T-helper 9 cell (primary cell): ENCODE measurements around the gene LARP4.
"Not testable (repeated sequence)": the region's sequence is repeated elsewhere in the genome, so short reads cannot be mapped to it uniquely, and the experiment has no call there.

ENCODE experiments used
- DNase-seq: peaks from one replicate; pipeline ENCODE4 v3.0.0-alpha.2; 2020
- total RNA-seq, 2 donors: gene quantifications; one replicate each; lab custom pipeline; 2026; lab: John Stamatoyannopoulos, UW

The LARP4 gene
- 24.4 to 79.9 reads per million in 2 donors for total RNA-seq

DNA sequence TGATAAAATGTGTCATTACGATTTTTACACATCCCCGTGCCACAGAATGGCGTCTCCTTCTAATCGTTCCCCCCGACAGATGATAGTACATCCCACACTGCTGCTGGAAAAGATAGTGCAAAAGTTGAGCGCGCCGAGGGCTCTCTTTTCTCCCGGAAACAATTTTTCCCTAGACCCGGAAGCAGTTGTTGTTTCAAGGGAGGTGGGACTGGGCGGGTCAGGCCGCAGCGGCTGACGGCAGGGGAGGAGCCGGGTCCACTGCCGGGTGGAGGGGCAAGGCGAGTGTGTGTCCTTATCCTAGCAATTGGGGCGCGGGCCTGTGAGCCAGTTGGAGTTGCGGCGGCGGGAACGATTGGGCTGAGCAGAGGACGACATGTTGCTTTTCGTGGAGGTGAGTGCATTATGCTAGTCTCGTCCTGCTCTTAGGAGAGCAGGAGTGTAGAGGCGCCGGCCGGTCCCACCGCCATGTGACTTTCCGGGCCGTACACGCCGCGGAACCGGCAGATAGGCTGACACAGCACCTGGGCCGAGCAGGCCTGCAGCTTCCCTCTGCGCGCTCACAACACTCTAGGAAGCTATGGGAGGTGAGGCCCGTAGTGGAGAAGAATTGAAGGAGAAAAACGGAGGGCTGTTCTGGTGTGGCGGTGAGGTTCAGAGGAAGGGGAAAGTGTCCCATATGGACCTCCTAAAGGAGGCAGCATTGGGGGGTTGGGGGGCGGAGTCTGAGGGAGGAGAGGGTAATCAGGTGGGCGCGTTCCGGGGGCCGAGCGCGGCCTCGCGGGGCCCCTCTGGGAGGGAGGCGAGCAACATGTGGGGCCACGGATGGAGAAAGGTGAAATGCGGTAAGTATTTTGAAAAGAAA lies at the start of gene LARP4:
Gene LARP4, plus strand, starts transcription at position 248 of the 862 bp plus-strand sequence. Its CDS starts 126 bp downstream, at position 374.
- peak; percentile 79 for DNase-seq

DNA sequence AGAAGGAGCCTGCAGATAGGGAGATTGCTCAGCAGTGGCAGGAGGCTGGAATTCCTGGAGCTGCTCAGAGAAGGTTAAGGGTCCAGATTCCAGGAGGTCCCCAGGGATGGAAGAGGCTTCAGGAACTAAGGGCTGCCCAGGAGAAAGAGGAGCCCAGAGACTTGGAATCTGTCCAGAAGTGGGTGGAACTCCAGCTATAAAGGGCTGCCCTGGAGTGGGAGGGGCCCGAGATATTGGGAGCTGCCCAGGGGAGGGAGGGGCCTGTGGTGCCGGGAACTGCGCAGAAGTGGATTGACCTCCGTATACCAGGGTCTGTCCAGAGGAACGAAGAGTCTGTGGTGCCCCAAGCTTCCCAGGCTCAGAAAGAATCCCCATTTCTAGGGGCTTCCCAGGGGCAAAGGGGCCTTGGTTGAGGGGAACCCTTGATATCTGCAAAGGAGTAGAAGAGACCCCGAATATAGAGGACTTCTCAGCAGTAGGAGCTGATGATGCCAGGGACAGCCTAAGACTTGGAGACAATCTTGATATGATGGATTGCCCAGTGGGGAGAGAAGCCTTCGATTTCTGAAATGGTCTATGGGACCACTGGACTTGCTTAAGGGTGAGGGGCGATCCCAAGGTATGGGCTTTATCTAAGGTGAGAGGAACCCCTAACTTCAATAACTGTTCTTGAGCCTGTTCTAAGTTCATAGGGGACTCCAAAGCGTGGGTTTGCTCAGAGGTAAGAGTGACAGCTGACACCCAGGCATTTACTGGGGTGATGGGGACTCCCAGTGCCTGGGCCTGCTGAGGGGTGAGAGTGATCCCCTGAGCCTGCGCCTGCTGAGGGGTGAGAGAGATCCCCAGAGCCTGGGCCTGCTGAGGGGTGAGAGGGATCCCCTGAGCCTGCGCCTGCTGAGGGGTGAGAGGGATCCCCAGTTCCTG lies 49.3 kb upstream of the LARP4 start:
- no peak for DNase-seq

DNA sequence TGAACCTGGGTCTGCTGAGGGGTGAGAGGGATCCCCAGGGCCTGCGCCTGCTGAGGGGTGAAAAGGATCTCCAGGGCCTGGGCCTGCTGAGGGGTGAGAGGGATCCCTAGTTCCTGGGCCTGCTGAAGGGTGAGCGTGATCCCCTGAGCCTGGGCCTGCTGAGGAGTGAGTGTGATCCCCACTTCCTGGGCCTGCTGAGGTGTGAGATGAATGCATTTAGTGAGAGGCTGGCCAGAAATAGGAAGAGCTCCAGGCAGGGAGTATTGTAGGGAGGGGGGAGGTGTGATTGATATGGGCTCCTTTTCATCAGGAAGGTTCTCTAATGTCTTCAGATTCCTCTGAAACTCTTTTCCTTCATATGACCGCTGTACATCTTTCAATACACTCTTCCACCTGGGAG lies 47.3 kb upstream of the LARP4 start:
- no peak for DNase-seq

DNA sequence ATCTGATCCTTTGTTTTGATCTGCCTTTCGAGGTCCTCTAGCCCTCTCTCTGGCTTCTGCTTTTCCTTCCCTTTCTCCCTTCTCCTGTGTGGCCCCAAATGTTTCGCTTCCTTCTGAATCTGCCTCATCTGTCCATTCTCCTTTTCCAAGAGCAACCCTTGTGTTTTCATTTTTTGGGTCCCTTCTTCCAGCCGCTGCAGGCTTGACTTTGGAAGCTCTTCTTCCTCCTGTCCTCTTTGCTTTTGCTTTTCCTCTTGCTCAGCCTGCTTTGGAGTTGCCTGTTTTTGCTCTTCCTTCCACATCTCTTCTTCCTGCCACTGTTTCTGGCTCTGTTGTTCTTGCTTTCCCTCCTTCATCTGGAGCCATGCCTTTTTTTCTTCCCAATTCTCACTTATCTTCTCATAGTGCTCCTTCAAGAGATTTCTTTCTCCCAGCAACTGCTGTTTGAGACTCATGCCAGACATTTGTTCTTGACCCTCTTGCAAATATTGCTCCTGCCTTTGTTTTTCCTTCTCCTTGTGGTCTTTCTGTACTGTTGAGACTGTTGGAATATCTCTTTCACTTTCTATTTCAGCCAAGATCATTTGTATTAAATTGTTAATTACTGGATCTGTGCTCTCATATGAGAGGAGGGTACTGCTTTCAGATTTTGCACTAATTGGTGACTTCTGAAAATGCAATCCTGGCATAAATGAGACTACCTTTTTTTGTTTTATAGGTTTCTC lies 46.7 kb upstream of the LARP4 start:
- DNase-seq = no peak

DNA sequence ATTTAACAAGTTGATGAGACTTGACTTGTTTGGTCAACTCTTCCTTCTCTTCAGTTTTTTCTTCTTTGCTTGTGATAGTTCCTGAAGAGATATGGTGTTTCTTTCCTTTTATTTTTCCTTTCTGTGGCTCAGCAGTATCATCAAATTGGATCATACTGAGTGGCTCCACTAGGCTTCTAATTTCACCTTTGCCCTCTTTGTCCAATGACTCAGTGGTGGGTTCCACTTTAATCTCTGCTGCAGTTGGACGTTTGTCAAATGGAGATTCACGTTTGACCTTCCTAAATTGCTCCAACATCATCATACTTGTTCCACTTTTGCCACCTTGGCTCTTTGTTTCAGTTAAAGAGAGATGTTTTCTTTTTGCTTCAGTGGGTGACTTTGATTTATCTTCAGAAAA lies 45.8 kb upstream of the LARP4 start:
- DNase-seq = no peak

DNA sequence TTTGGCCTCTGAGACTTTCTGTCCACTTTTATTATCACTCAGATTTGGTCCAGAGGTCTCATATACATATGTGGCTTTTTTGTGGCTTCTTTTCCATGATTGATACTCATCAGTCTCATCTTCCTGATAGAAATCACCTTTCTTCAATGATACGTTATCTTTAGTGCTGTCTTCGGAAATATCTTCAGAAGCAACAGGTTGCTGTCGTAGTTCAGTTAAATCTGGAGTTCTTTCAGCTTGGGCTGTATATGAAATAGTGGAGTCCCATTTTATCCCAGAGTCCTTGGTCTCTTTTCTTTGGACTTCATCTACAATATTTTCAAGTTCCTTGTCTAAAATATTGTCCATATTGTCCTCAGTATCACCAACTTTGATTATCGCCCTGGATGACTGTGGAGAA lies 45.3 kb upstream of the LARP4 start:
- no peak for DNase-seq

DNA sequence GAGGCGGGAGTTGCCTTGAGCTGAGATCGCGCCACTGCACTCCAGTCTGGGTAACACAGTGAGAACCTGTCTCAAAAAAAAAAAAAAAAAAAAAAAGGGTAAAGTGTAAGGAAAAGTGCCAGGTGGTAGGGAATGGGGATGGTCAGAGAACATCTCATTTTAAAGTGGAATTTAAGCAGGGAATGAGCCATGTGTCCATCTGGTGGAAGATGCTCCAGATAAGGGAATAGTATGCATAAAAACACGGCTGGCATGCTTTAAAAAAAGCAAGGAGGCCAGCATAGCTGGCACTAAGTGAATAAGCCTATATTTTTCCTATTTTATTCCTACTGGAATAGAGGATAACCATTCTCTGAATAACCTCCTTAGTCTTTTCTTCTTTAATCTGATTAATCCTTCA lies 38.0 kb upstream of the LARP4 start:
- DNase-seq = no peak

DNA sequence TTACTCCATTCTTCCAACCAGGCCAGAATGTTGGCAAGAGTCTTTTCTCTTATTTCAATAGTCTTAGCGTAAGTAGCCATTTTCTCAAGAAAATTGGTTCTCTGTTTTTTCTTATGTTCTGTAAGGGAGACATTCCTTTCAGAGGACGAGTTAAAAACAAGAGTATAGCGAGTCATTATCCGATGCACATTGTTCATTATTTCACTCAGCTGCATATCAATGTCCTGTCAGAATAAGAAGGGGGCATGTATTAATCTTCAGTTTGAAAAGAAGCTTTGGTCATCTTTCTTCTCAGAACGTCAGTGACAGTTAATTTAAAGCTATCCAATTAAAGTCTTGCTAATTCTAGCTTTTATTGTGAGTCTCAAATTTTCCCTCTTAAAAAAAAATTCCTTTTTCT lies 37.5 kb upstream of the LARP4 start:
- no peak for DNase-seq

DNA sequence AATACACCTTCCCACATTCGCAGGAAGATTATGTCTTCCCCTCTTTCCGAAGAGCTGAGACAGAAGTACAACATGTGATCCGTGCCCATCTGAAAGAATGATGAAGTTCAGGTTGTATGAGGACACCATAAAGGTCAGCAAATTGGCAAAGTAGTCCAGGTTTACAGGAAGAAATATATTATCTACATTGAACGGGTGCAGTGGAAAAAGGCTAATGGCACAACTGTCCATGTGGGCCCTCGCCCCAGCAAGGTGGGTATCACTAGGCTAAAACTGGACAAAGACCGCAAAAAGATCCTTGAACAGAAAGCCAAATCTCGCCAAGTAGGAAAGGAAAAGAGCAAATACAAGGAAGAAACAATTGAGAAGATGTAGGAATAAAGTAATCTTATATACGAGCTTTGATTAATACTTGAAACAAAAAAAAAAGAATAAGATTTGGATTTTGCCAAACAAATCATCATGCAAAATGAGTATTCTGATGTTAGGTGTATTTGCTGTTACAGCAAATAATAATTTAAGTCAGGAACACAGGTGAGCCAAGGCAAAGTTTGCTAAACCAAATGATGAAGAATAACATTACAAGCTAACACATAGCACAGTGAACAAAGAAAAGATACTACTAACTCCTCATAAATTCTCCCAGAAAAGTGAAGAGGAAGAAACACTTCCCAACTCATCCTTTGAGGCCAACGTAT lies 34.8 kb upstream of the LARP4 start:
- no peak for DNase-seq

DNA sequence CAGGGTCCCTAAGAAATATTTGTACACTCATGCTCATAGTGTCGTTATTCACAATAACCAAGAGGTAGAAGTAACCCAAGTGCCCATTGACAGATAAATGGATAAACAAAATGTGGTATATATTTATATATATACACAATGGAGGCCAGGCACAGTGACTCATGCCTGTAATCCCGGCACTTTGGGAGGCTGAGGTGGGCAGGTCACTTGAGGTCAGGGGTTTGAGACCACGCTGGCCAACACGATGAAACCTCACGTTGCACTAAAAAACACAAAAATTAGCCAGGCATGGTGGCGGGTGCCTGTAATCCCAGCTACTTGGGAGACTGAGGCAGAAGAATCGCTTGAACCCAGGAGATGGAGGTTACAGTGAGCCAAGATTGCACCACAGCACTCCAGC lies 30.0 kb upstream of the LARP4 start:
- DNase-seq = not testable (repeated sequence)

DNA sequence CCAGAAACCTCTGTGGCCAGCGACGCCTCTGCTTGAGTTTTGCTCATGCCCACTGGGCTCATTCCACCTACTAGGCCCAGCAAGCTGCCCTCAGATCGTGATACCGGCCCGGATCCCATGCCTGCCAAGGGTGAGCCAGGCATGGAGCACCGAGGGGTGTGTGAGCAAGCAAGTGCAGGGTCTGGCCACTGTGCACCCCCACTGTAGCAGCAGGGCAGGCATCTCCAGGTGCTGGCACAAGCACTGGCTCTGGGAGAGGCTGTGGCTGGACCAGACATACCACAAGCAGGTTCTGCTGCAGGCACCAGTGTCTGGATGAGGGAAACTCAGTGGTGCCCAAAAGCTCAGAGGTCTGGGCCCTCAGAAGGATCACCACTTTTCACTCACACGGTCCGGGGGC lies 24.9 kb upstream of the LARP4 start:
- no peak for DNase-seq

DNA sequence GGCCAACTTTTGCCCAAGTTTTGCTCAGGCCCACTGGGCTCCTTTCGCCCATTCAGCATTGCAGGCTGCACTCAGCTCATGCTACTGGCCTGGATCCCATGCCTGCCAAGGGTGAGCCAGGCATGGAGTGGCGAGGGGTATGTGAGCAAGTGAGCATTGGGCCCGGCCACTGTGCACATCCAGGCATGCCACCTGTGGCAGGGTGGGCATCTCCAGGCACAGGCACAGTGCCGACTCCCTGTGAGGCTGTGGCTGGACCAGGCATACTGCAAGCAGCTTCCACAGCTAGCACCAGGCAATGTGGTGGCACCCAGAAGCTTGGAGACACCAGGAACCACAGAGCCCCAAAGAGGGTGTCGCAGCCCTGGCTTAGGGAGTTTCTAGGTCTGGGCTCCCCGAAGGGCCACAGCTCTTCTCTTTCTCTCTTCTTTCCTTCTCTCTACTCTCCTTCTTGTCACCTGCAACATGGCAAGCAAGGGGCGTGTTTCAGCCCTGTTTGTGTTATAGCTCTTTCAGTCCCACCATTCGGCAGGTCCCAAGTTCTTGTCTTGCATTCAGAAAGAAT lies 19.8 kb upstream of the LARP4 start:
- no peak for DNase-seq

DNA sequence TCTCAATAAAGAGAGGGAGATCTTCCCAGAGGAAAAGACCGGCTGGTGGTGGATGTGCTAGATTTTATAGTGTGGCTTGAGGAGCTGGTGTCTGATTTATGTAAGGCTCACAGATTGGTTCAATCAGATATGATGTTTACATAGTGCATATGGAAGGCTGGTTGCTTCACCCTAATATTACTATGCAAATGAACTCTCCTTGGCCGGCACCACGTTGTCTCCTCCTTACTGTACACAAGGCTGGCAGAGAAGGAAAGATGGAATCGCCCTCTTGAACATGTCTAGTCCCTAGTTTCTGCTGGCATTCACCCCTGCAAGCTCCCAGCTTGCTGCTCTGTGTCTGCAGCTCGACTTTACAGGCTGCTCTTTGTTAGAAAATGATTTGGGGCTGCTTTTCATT lies 13.2 kb upstream of the LARP4 start:
- no peak for DNase-seq

DNA sequence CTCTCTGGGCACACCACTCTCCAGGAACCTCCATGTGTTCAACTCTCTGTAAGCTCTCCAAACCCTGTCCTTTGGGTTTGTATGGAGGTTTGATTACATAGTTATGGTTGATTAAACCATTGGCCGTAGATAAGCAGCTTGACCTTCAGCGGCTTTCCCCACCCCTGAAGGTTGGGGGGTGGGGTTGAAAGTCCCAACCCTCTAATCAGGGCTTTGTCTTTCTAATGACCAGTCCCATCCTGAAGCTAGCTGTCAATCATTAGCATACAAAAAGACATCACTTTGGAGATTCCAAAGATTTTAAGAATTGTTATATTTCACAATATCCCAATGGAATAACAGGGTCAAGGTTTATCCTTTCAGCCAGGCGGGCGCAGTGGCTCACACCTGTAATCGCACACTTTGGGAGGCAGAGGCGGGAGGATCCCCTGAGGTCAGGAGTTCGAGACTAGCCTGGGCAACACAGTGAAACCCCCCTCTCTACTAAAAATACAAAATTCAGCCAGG lies 12.7 kb upstream of the LARP4 start:
- no peak for DNase-seq

DNA sequence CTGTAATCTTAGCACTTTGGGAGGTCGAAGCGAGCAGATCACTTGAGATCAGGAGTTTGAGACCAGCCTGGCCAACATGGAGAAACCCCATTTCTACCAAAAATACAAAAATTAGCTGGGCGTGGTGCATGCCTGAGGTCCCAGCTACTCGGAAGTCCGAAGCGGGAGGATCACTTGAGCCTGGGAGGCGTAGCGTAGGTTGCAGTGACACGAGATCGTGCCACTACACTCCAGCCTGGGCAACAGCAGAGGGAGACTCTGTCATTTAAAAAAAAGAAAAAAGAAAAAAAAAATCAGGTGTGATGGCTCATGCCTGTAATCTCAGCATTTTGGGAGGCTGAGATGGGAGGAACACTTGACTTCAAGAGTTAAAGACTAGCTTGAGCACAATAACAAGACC lies 11.9 kb upstream of the LARP4 start:
- not testable (repeated sequence) for DNase-seq

DNA sequence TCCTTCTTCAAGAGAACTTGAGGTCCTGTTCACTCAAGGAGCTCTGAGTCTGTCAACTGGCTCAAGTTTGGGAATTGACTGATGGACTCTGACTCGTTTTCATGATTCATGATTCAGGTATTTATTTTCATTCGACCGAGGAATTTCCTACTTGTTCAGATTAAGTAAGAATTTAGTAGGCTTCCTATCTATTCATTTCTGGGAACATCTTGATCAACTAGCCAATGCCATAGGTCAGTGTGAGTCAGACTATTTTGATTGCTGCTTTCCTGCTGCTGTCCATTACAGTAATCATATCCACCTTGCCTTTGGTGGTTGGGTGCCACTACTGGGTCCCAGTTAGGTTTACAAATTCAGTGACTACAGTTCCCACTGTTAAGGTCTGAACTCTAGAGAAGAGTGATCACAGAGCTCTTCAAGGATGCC lies 10.4 kb upstream of the LARP4 start:
- DNase-seq = no peak

DNA sequence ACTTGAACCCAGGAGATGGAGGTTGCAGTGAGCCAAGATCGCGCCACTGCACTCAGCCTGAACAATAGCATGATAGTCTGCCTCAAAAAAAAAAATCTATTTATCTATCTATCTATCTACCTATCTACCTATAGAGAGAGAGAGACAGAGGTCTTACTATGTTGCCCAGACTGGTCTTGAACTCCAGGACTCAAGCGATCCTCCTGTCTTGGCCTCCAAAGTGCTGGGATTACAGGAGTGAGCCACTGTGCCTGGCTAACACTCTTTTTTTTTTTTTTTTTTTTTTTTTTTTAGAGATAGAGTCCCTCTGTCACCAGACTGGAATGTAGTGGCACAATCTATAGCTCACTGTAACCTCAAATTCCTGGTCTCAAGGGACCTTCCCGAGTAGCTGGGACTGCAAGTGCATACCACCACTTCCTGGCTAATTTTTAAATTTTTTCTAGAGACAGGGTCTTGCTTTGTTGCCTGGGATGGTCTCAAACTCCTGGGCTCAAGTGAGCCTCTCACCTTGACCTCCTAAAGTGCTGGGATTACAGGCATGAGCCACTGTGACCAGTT lies 6.1 kb upstream of the LARP4 start:
- no peak for DNase-seq

DNA sequence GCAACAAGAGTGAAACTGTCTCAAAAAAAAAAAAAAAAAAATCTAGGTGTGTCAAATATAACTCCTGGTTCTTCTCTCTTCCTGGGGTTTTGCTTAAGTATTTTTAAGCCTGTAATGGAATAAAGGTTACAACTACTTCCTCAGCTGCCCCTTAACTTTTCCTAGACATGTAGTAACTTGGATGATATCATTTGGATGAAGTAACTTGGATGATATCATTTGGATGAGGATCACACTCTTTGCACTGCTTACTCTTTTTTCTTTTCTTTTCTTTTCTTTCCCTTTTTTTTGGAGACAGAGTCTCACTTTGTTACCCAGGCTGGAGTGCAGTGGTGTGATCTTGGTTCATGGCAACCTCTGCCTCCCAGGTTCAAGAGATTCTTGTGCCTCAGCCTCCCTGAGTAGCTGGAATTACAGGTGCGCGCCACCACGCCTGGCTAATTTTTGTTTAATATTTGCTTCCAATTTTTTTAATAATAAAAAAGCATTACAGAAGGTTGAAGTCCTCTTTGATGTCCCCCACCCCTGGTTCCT lies 3.5 kb upstream of the LARP4 start:
- DNase-seq = no peak

DNA sequence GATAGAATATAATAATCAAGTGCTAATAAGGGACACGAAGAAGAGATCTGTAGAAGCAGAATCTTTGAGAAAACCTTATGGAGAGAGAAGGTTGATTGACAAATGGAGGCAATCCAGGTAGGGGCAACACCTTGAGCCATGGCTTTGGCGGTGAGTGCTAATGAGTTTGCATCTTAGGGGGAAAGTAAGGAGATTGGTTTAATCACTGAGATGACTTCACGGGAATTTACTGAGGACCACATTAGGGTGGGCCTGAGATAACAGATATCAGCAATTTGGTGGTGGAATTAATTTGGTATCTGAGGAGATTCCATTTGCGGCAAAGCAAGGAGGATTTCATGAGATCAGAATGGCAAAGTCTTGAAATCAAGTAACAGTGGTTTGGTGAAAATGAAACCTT lies 1.8 kb upstream of the LARP4 start:
- DNase-seq = no peak

DNA sequence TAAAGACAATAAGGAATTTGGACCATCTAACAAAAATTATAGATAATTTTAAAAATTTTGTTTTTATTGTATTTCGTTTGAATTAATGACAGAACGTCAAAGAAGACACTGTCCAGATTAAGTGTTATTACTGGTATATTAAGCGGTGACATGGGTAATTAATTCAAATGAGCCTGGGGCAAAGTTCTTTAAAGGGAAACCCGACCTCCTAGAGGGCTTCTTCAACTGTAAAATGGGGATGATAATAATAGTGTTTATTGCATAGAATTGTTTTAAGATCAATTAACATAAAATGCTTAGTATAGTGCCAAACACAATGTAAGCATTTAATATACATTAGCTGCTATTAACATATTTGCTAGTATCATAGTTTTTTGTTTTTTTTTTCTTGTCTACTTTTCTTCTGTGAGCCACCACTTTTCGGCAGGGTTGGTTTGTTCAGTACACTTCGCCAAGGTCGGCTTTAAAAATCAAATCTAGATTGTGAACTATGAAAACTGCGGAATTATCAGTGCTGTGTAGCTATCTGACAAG lies 514 bp upstream of the LARP4 start:
- DNase-seq = no peak
